Peyer's patch (tissue), 4 donors: Measurements from ENCODE around the gene GNAZ.

Experiments
- CTCF ChIP-seq, 6 experiments: fragments of 450-650 bp in 4 of 6; fragments of 200-600 bp in 2 of 6; sonication (generic) in 1 of 6; IDR thresholded peaks; one replicate each; pipeline ENCODE4 v1.5.1; 2017 to 2019; ENCODE audit warnings: antibody characterized with exemption in 6 of 6, mild to moderate bottlenecking in 3 of 6, moderate library complexity in 1 of 6
- POLR2A ChIP-seq, 2 donors: fragments of 450-650 bp; IDR thresholded peaks; one replicate each; pipeline ENCODE4 v1.5.1; 2017; ENCODE audit warnings: antibody characterized with exemption in 2 of 2, mild to moderate bottlenecking in 2 of 2, moderate library complexity in 2 of 2

- TF ChIP-seq CTCF (IDR thresholded peaks at IDR 0.05) (no peak), POLR2A (IDR thresholded peaks at IDR 0.05) (no peak)
Observed at GRCh38 chr22:23157560-23158515, 87.5 kb downstream of the GNAZ start.
